Activated naive CD8-positive, alpha-beta T cell treated with anti-CD3 and anti-CD28 coated beads for 36 hours (primary cell): ENCODE measurements around the gene NAIF1. TPM values are rescaled to one million over a fixed set of nuclear protein-coding genes. Genes with fewer than 3 reads are reported as not detected.
A peak's percentile ranks its signal among the peaks of the same experiment; 100 is the strongest.

Source experiments
- DNase-seq: peaks from one replicate; pipeline ENCODE4 v3.0.0; 2021
- H3K27ac Mint-ChIP-seq: one replicate; pipeline ENCODE4 v1.8.0; 2022; ENCODE audit warnings: mild to moderate bottlenecking, moderate library complexity, mixed read lengths
- H3K27me3 Mint-ChIP-seq: one replicate; pipeline ENCODE4 v1.8.0; 2022; ENCODE audit warnings: mild to moderate bottlenecking, mixed read lengths
- H3K36me3 Mint-ChIP-seq: one replicate; pipeline ENCODE4 v1.8.0; 2021; ENCODE audit warnings: mild to moderate bottlenecking, mixed read lengths
- H3K4me1 Mint-ChIP-seq: one replicate; pipeline ENCODE4 v1.8.0; 2021; ENCODE audit warnings: mixed read lengths
- H3K4me3 Mint-ChIP-seq: one replicate; pipeline ENCODE4 v1.8.0; 2022; ENCODE audit warnings: mild to moderate bottlenecking, moderate library complexity, mixed read lengths
- H3K9me3 Mint-ChIP-seq: one replicate; pipeline ENCODE4 v1.8.0; 2022; ENCODE audit warnings: mixed read lengths
- total RNA-seq, 2 experiments: library from RNA; stranded (reverse); gene quantifications; one replicate each; pipeline ENCODE4 v1.2.3, GENCODE V29; 2021

The NAIF1 gene
- total RNA-seq, 2 experiments from 2014 or later: 11.2 to 12.0 TPM

DNA sequence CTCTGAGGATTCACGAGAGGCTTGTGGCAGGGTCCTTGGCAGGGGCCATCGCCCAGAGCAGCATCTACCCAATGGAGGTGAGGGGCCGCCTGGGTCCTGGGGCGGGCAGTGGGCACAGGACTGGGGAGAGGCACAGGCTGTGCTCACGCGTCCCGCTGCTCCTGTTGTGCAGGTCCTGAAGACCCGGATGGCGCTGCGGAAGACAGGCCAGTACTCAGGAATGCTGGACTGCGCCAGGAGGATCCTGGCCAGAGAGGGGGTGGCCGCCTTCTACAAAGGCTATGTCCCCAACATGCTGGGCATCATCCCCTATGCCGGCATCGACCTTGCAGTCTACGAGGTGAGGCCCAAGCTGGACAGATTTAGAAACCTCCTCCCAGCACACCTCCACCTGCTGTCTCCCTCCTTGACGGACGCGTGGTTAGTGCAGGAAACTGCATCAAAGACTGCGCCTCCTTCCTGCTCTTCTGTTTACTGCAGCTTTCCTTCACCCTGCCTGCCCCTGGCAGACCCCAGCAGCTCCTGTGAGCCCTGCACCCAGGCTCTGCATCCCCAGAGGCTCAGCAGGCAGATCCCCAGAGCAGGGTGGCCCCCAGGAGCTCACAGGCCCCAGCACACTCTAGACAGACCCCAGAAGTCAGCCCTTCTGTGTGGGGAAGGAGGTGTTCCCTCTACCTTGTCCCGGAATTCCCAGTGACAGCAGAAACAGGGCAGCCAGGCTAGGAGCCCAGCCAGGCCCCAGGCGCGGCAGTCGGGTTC, 39.2 kb upstream of the NAIF1 start:
- Mint-ChIP-seq H3K36me3 (peaks cover 16% of the 10 kb centered on the region), H3K27me3 (no peaks in the 10 kb centered on the region), H3K9me3 (no peaks in the 10 kb centered on the region), H3K4me3 (no peak overlapping the region), H3K4me1 (peaks cover 21% of the 10 kb centered on the region), H3K27ac (peak overlapping the region; percentile 14)
- DNase-seq: no peak

DNA sequence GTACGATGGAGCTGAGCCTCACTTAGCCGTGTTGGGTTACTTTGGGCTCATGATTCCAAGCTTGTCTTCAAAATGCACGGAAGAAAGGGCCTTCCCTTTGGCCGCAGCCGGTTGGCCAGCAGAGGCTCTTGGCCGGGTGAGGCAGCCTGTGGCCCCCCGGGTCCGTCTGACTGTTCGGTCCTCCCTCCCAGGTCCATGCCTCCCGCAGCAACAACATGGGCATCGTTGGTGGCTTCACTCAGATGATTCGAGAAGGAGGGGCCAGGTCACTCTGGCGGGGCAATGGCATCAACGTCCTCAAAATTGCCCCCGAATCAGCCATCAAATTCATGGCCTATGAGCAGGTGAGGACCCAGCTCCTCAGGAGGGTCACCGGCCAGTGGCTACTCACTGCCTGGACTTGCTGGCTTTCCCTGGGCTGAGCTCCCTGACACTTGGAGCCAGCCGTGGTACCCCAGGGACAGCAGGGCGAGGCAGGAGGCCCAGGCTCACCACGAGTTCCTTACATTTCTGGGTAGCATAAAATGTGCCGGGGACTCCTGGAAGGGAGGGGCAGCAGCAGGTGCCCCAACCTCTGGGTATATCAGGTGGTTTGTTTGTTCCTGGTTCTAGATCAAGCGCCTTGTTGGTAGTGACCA, 38.5 kb upstream of the NAIF1 start:
- Mint-ChIP-seq H3K4me1 (peaks cover 21% of the 10 kb centered on the region), H3K4me3 (no peak overlapping the region), H3K9me3 (no peaks in the 10 kb centered on the region), H3K27ac (no peak overlapping the region), H3K36me3 (peaks cover 17% of the 10 kb centered on the region), H3K27me3 (no peaks in the 10 kb centered on the region)
- no peak for DNase-seq

DNA sequence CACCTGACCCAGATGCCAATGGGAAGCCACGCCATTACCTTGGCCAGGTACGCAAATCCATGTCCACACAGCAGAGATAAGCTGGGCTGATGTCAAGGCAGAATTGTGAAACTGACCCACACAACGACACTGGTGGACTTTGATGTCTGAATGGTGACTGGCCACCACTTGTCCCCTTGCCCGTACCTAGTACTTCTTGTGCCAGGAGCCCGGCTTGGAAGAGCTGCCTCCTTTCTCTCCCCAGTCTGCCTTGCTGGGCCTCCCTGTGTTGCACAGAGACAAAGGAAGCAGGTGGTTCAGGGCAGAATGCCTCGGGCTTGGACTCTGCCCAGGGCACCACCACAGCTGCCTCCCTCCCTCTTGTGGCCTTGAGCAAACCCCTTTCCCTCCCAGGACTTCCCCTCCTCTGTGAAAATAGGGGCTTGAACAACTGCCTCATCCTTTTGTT, 37.1 kb upstream of the NAIF1 start:
- no peak for DNase-seq
- no peak overlapping the region for H3K27ac Mint-ChIP-seq
- peaks cover 12% of the 10 kb centered on the region for H3K36me3 Mint-ChIP-seq

DNA sequence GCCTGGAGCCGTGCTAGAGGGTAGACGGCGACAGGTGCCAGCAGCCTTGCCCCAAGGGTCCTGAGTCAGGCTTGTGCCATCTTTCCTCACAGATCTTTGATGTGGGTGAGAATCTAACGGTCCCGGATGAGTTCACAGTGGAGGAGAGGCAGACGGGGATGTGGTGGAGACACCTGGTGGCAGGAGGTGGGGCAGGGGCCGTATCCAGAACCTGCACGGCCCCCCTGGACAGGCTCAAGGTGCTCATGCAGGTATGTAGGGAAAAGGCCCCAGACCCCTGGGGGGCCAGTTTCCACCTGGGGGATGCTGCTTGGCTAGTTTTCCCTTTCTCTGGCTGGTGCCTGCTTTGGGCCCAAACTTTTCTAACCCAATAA, 36.5 kb upstream of the NAIF1 start:
- Mint-ChIP-seq H3K36me3 (peaks cover 12% of the 10 kb centered on the region), H3K27me3 (no peaks in the 10 kb centered on the region), H3K27ac (peak overlapping the region; percentile 4), H3K4me3 (no peak overlapping the region), H3K4me1 (peaks cover 38% of the 10 kb centered on the region), H3K9me3 (no peaks in the 10 kb centered on the region)
- DNase-seq: peak; percentile 41

More for the DNA sequence above, 37.1 kb upstream of the NAIF1 start:
- Mint-ChIP-seq H3K9me3 (no peaks in the 10 kb centered on the region), H3K27me3 (no peaks in the 10 kb centered on the region), H3K4me1 (peaks cover 32% of the 10 kb centered on the region), H3K4me3 (no peak overlapping the region)

DNA sequence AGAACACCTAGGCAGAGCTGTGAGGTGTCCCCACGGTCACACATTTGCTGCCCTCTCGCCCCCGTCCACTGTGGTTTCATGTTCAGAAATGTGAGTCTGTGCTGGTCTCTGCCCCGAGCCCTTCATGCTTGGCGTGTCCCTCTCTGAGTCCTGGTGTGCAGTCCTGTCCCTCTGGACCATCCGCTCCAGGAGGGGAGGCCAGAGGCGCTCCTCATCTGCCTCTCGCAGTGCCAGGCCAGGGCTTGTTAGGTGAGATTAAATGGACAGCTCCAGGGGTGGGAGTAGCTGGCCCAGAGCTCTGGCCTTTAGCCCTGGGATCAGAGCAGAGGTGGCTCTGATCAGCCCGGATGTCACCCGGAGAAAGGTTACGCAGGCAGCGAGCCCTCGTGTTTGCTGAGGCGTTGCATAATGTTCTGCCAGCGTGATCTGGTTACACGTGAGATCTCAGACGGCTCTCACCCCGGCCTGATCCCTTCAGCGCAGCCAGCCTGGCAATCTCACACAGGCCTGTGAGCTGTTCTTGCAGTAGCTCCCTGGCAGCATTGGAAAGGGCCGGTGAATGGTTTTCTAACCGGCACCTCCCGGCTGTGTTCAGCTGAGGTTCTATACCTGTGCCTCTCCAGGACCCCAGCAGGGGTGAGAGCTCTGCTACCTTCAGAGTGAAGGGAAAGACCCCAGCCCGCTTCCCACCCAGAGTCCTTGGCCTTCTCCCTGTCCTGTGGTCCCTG, 35.9 kb upstream of the NAIF1 start:
- Mint-ChIP-seq H3K4me1 (peaks cover 43% of the 10 kb centered on the region), H3K9me3 (no peaks in the 10 kb centered on the region), H3K27ac (peak overlapping the region; percentile 4), H3K4me3 (no peak overlapping the region), H3K27me3 (no peaks in the 10 kb centered on the region), H3K36me3 (peaks cover 12% of the 10 kb centered on the region)
- DNase-seq: no peak

GRCh38 chr9:128102196-128102595, 35.1 kb upstream of the NAIF1 start:
- Mint-ChIP-seq H3K27ac (peak overlapping the region; percentile 46), H3K4me1 (peaks cover 48% of the 10 kb centered on the region), H3K27me3 (no peaks in the 10 kb centered on the region), H3K36me3 (peaks cover 9% of the 10 kb centered on the region), H3K9me3 (no peaks in the 10 kb centered on the region), H3K4me3 (no peak overlapping the region)
- DNase-seq: no peak

GRCh38 chr9:128101690-128102089, 34.6 kb upstream of the NAIF1 start:
- DNase-seq: no peak
- Mint-ChIP-seq H3K27ac (peak overlapping the region; percentile 46), H3K36me3 (peaks cover 7% of the 10 kb centered on the region), H3K27me3 (no peaks in the 10 kb centered on the region), H3K4me3 (no peak overlapping the region), H3K9me3 (no peaks in the 10 kb centered on the region), H3K4me1 (peaks cover 53% of the 10 kb centered on the region)

- DNase-seq: no peak
- Mint-ChIP-seq H3K36me3 (peaks cover 6% of the 10 kb centered on the region), H3K4me1 (peaks cover 56% of the 10 kb centered on the region), H3K27me3 (no peaks in the 10 kb centered on the region), H3K27ac (no peak overlapping the region), H3K9me3 (no peaks in the 10 kb centered on the region), H3K4me3 (no peak overlapping the region)
Observed at GRCh38 chr9:128101231-128101661, 34.1 kb upstream of the NAIF1 start.

DNA sequence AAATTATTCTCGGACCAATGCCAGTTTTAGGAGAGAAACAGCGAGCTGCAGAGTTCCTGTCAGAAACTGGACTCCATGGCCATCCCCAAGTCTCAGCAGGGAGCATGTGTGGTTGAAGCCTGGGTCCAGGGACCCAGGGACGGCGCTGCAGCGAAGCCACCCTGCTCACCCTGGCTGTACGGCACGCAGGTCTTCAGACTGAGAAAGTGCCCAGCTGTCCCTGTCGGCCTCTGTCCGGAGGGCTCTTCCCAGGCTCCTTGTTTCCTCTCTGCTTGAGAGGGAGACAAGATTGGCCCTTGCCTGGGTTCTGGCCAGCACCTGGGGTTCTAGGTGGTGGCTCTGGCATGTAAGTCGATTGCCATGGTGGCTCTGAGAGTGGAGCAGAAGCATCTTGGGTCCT, 33.5 kb upstream of the NAIF1 start:
- H3K4me3 Mint-ChIP-seq: no peak overlapping the region
- no peaks in the 10 kb centered on the region for H3K9me3 Mint-ChIP-seq
- peak overlapping the region; percentile 23 for H3K27ac Mint-ChIP-seq
- DNase-seq: no peak
- H3K27me3 Mint-ChIP-seq: no peaks in the 10 kb centered on the region
- H3K4me1 Mint-ChIP-seq: peaks cover 56% of the 10 kb centered on the region
- H3K36me3 Mint-ChIP-seq: peaks cover 6% of the 10 kb centered on the region

DNA sequence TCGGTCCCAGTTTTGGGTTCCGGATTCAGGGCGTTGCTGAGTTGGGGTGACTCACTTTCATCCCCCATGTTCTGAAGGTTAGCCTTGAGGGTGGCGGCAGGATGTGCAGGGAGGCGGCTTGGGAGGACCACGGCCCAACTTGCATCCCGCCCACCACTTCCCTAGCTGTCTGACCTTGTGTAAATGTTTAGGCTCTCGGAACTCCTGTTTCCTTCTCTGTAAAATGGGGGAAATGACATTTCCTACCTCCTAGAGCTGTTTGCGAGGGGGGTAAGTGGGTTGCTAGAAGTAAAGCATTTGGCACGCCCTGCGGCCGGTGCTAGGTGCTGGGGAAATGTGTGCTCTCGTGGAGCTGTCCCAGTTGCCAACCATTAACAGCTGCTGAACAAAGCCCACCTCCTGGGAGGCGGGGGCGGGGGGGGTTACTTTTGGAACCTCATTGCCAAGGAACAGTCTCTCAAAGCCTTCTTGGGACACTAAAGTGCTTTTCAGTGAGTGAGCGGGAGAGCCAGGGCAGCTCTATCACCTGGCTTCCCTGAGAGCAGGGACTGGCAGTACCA, 32.9 kb upstream of the NAIF1 start:
- Mint-ChIP-seq H3K27me3 (no peaks in the 10 kb centered on the region), H3K4me3 (peak overlapping the region; percentile 75)

GRCh38 chr9:128099231-128099931, 32.3 kb upstream of the NAIF1 start:
- Mint-ChIP-seq H3K36me3 (peaks cover 10% of the 10 kb centered on the region), H3K4me1 (peaks cover 67% of the 10 kb centered on the region)

More for the DNA sequence above, 32.9 kb upstream of the NAIF1 start:
- Mint-ChIP-seq H3K36me3 (peaks cover 6% of the 10 kb centered on the region), H3K4me1 (peaks cover 62% of the 10 kb centered on the region), H3K27ac (peak overlapping the region; percentile 23), H3K9me3 (no peaks in the 10 kb centered on the region)
- DNase-seq: peak; percentile 23

DNA sequence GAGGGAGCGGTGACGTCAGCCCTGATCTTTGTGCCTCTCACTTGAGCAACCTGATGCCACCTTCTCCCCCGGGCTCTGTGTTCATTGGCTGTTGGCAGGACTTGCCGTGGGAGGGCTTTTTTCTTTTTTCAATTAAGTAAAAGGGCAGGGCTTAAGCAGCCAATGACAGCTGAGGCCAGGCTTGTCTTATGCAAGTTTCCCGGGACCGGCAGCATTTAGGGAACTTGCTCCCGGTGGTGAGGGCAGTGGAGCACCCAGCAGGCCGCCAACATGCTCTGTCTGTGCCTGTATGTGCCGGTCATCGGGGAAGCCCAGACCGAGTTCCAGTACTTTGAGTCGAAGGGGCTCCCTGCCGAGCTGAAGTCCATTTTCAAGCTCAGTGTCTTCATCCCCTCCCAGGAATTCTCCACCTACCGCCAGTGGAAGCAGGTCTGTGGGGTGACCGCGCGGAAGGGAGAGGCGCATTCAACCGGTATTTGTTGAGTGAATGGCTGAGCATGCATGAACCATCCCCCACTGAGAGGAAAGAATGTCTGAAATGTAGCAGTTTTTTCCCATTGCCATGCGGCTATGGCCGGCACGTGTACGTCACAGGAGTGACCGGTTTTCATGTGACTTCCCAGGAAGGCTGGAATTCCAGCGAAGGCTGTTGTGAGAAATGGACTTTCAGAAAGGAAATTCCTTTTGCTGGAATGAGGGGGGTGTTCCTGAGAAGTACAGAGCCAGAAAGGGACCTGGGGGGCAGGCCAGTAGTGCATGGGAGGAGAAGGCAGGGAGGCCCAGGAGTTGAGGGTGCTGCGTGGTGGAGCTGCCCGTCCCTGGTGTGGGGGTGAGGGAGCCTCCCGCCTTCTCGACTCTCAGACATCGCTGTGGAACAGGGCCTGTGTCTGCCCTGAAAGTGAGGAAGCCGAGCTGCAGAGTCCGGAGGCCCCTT, 31.4 kb upstream of the NAIF1 start:
- H3K4me3 Mint-ChIP-seq: peak overlapping the region; percentile 75
- no peaks in the 10 kb centered on the region for H3K27me3 Mint-ChIP-seq
- H3K4me1 Mint-ChIP-seq: peaks cover 68% of the 10 kb centered on the region
- peak; percentile 75 for DNase-seq
- H3K27ac Mint-ChIP-seq: peak overlapping the region; percentile 73
- peaks cover 11% of the 10 kb centered on the region for H3K36me3 Mint-ChIP-seq
- no peaks in the 10 kb centered on the region for H3K9me3 Mint-ChIP-seq

More at GRCh38 chr9:128099231-128099931, 32.3 kb upstream of the NAIF1 start:
- no peaks in the 10 kb centered on the region for H3K27me3 Mint-ChIP-seq
- DNase-seq: no peak
- H3K27ac Mint-ChIP-seq: peak overlapping the region; percentile 73
- no peaks in the 10 kb centered on the region for H3K9me3 Mint-ChIP-seq
- peak overlapping the region; percentile 75 for H3K4me3 Mint-ChIP-seq

GRCh38 chr9:128097543-128098296, 30.6 kb upstream of the NAIF1 start:
- DNase-seq: no peak
- Mint-ChIP-seq H3K36me3 (peaks cover 11% of the 10 kb centered on the region), H3K4me3 (peak overlapping the region; percentile 75), H3K27ac (peak overlapping the region; percentile 73), H3K4me1 (peaks cover 69% of the 10 kb centered on the region), H3K9me3 (no peaks in the 10 kb centered on the region), H3K27me3 (no peaks in the 10 kb centered on the region)
